HepG2 (cell line): ENCODE measurements around the gene ARHGEF3. TPM values are rescaled to one million over a fixed set of nuclear protein-coding genes. Genes with fewer than 3 reads are reported as not detected.

Source experiments
- ATAC-seq: fragments of 200-7000 bp; cut with Tn5 transposase; 3 replicates; pipeline ENCODE4 v1.9.1; 2020; ENCODE audit warnings: mild to moderate bottlenecking, moderate library complexity
- BruUV-seq: library from RNA; stranded (reverse); fragments of 400-500 nt; replicated peaks from 2 replicates; lab custom pipeline; 2021; lab: Mats Ljungman, UMichigan
- CTCF ChIA-PET: fragments of 300-600 bp; formaldehyde crosslinking; extraction: SDS; loops from one replicate; lab custom pipeline; 2021; ENCODE audit warnings: low total read pairs, inconsistent platforms, low intra/inter-chr PET ratio; lab: Yijun Ruan, JAX
- POLR2A ChIA-PET: fragments of 350-600 bp; sonication (Branson Sonifier 250); formaldehyde crosslinking; loops from one replicate; lab custom pipeline; 2020; ENCODE audit warnings: antibody characterized with exemption, inconsistent platforms; lab: Yijun Ruan, JAX
- DNase-seq: peaks from one replicate; pipeline ENCODE4 v3.0.0-alpha.2; 2015; ENCODE audit warnings: low spot score
- FAIRE-seq: peaks from 3 replicates; lab custom pipeline; 2011; peaks lifted over from hg19 to GRCh38; lab: Jason Lieb, UNC
- H2AFZ ChIP-seq: one replicate; pipeline ENCODE4 v1.6.1; 2011; ENCODE audit warnings: low read length, inconsistent platforms
- H3K27ac ChIP-seq: fragments of 300-600 bp; 3 replicates; pipeline ENCODE4 v1.8.0; 2011; ENCODE audit warnings: mixed run types, mild to moderate bottlenecking, mixed read lengths, low read length, inconsistent platforms; ENCODE audit not compliant: insufficient read depth; ENCODE audit errors: extremely low read length
- H3K27me3 ChIP-seq, 2 experiments: fragments of 200-600 bp in 1 of 2; 2 replicates in 1 of 2; 3 replicates in 1 of 2; pipeline versions ENCODE4 v1.6.0 to v1.8.0; 2011; ENCODE audit warnings: low read length in 2 of 2, mild to moderate bottlenecking in 2 of 2, moderate library complexity in 2 of 2, inconsistent platforms in 1 of 2; ENCODE audit not compliant: insufficient read depth in 2 of 2, control insufficient read depth in 1 of 2
- H3K36me3 ChIP-seq, 2 experiments: fragments of 200-600 bp in 1 of 2; replicated peaks in 1 of 2; 2 replicates in 1 of 2; 3 replicates in 1 of 2; pipeline versions ENCODE4 v1.5.1 to v1.8.0; 2011; ENCODE audit warnings: low read length in 2 of 2, inconsistent platforms in 1 of 2; ENCODE audit not compliant: insufficient read depth in 2 of 2, control insufficient read depth in 1 of 2
- H3K4me1 ChIP-seq: 2 replicates; pipeline ENCODE4 v1.5.1; 2012; ENCODE audit warnings: low read length, inconsistent platforms; ENCODE audit not compliant: insufficient read depth
- H3K4me2 ChIP-seq: 2 replicates; pipeline ENCODE4 v1.6.0; 2011; ENCODE audit warnings: low read depth, low read length, inconsistent platforms
- H3K4me3 ChIP-seq, 3 experiments: fragments of 200-600 bp in 1 of 3; sonication (generic), shearing (Covaris generic) in 1 of 3; replicated peaks in 1 of 3; 2 replicates each; pipeline ENCODE4 v1.5.1; 2011 to 2016; ENCODE audit warnings: low read length in 3 of 3, inconsistent platforms in 2 of 3, low read depth in 2 of 3, mild to moderate bottlenecking in 2 of 3, control low read depth in 1 of 3, mixed read lengths in 1 of 3; ENCODE audit not compliant: insufficient read depth in 1 of 3
- H3K79me2 ChIP-seq: one replicate; pipeline ENCODE4 v1.6.1; 2011; ENCODE audit warnings: low read length, inconsistent platforms; ENCODE audit not compliant: insufficient read depth
- H3K9ac ChIP-seq: 2 replicates; pipeline ENCODE4 v1.6.0; 2011; ENCODE audit warnings: mild to moderate bottlenecking, low read depth, low read length, inconsistent platforms; ENCODE audit not compliant: insufficient read depth
- H3K9me3 ChIP-seq: 2 replicates; pipeline ENCODE4 v1.5.1; 2012; ENCODE audit warnings: mild to moderate bottlenecking, low read length
- H4K20me1 ChIP-seq: 2 replicates; pipeline ENCODE4 v1.6.0; 2011; ENCODE audit warnings: inconsistent platforms, mild to moderate bottlenecking, low read length, moderate library complexity; ENCODE audit not compliant: insufficient read depth
- ERF ChIP-seq: IDR thresholded peaks from 2 replicates; pipeline ENCODE4 v1.6.1; 2018; ENCODE audit warnings: missing biosample characterization, missing genetic modification reagents
- GATAD1 ChIP-seq: IDR thresholded peaks from 2 replicates; pipeline ENCODE4 v1.6.1; 2016; ENCODE audit warnings: missing genetic modification reagents, missing compliant biosample characterization
- MAFK ChIP-seq, 2 experiments: IDR thresholded peaks in 1 of 2; conservative IDR thresholded peaks in 1 of 2; 2 replicates each; pipeline ENCODE4 v1.6.1; 2011; ENCODE audit warnings: improper control_type of control experiment in 2 of 2, low read length in 2 of 2
- POLR2AphosphoS5 ChIP-seq: IDR thresholded peaks from 2 replicates; pipeline ENCODE4 v1.6.1; 2012; ENCODE audit warnings: low read depth, low read length
- REL ChIP-seq: sonication (generic); formaldehyde crosslinking; conservative IDR thresholded peaks from 2 replicates; pipeline ENCODE4 v1.8.0; 2022; ENCODE audit warnings: mild to moderate bottlenecking, missing genetic modification reagents, moderate library complexity
- ZNF75D ChIP-seq: sonication (generic); formaldehyde crosslinking; IDR thresholded peaks from 2 replicates; pipeline ENCODE4 v1.8.1; 2023; ENCODE audit warnings: missing genetic modification reagents, mild to moderate bottlenecking, borderline replicate concordance
- WGBS: methylation state at CpG from one replicate; pipeline ENCODE4 v1.1.6; 2017; ENCODE audit warnings: low lambda C conversion rate; 5-methylcytosine and 5-hydroxymethylcytosine counted together
- in situ Hi-C: cut with HindIII; loops from 2 replicates; pipeline ENCODE4 v1.10.0; 2017; ENCODE audit warnings: low pct_unique_long_range_greater_than_20kb; ENCODE audit not compliant: extremely low pct_ligation_motif_present
- intact Hi-C: fragments of 100-400 bp; cut with micrococcal nuclease; formaldehyde crosslinking; loops from one replicate; pipeline ENCODE4 v1.10.0; 2022; ENCODE audit not compliant: unreplicated experiment
- polyA plus RNA-seq, 8 experiments: library from polyadenylated mRNA; depleted of rRNA in 3 of 8; stranded (reverse) in 7 of 8; unstranded in 1 of 8; fragments of >200 nt; fragmentation: Illumina TruSeq in 4 of 8; extraction: Trizol in 4 of 8; gene quantifications; 2 replicates each; pipeline versions ENCODE4 v1.2.1 to v1.2.3, GENCODE V29; 2011 to 2016; ENCODE audit warnings: low read depth in 4 of 8, missing spikeins in 1 of 8, mixed read lengths in 1 of 8; ENCODE audit not compliant: insufficient read depth in 1 of 8
- total RNA-seq, 5 experiments: library from RNA; depleted of rRNA; stranded (reverse); fragments of >200 nt; fragmentation: Illumina TruSeq; extraction: Trizol; gene quantifications; 2 replicates each; pipeline ENCODE4 v1.2.3, GENCODE V29; 2016; ENCODE audit warnings: low read depth in 1 of 5
- TF ChIP-seq, protein P1 (sequence below): IDR thresholded peaks from 2 replicates; pipeline ENCODE4 v1.6.1; 2018; ENCODE audit warnings: missing genetic modification reagents, mild to moderate bottlenecking, missing compliant biosample characterization
- TF ChIP-seq, protein P2 (sequence below): sonication (generic); formaldehyde crosslinking; IDR thresholded peaks from 2 replicates; pipeline ENCODE4 v1.4.0; 2020; ENCODE audit warnings: mild to moderate bottlenecking, missing genetic modification reagents

The ARHGEF3 gene
- total and polyA plus RNA-seq, 2 of the 13 experiments (the other 11 are each of a cell fraction or from before 2014, with no cell fraction given): 14.8 to 23.1 TPM

DNA sequence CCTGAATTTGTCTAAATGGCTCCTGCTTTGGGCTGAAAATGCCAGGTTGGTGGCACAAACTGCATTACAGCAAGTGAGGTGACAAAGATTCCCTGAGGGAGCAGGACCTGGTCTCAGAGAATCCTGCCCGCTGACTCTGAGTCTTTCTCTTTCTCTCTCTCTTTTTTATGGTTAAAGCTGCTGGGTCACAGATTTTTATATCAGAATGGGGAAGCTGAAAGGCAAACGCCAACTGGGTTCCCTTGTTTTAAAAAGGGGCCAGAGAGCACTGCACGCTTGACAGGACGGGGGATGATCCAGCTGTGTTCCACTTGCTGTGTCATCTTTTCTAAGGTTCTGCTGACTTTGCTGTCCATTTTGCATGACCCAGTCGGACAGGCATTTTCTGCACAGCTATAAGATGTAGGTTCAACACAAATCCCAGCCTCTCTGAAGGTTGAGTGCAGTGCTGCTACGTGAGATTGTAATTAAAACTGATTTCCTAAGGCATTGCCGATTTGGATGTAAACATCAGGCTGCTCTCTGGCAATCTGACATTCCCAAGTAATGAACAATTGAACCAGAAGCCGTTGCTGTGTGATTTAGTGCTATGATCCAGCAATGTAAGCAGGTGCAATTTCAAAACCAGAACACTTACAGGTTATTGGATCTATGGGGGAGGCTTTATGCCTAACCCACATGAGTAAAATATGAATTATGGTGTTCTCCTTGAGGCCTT is 25.8 kb downstream of the ARHGEF3 start:
- intact Hi-C loops: no loop called here
- DNase-seq: no peak
- in situ Hi-C loops: no loop called here
- no peak for ATAC-seq
- H3K9ac ChIP-seq: no peak overlapping the region
- peaks cover 17% of the 10 kb centered on the region for H3K4me1 ChIP-seq
- ChIA-PET POLR2A (interaction anchor here (0.7 kb wide), 1 partner anchor 9 kb away, joined by 3 read pairs; no protein-coding TSS in a partner anchor), CTCF (no interaction called here)
- FAIRE-seq: no peak
- H3K27ac ChIP-seq: no peak overlapping the region
- H3K4me3 ChIP-seq: no peak overlapping the region
- BruUV-seq: no TSS peak
- TF ChIP-seq MAFK (conservative IDR thresholded peaks at IDR 0.05 in 1 of 2, IDR thresholded peaks at IDR 0.05 in 1 of 2; ENCODE audit: low read length in 2 of 2): peak in 1 of 2 experiments; percentile 5; a peak in 1 of 4 replicates
- no peak for TF ChIP-seq GATAD1 (CRISPR knock-in tag)
- no peaks in the 10 kb centered on the region for H3K9me3 ChIP-seq
- WGBS: 96% methylated on average over 8 of the region's 8 CpGs
- peaks cover 11 to 27% of the 10 kb centered on the region in 2 experiments; a peak in 4 of 5 replicates for H3K36me3 ChIP-seq
- H3K4me2 ChIP-seq: no peak overlapping the region
- H3K79me2 ChIP-seq: peaks cover 44% of the 10 kb centered on the region
- no peak overlapping the region for H2AFZ ChIP-seq
- H4K20me1 ChIP-seq: no peaks in the 10 kb centered on the region
- H3K27me3 ChIP-seq: no peaks in the 10 kb centered on the region

DNA sequence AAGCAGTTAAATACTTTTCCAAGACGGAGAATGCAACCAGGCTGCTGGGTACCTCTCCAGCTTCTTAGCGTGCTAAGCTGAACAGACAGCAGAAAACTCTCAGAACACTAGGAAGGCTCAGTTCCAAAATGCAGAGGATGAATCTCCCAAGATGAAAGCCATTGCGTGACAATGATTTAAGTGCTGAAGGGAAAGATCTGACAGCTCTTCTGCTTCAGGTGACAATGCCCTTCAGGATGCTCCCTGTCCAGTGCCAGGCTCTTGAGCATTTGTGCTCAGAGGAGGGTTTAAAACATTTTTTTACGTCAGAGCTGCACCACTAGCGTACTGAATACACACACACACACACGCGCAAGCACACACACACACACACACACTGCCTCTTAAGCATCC is 26.3 kb downstream of the ARHGEF3 start:
- intact Hi-C loops (no loop called here), in situ Hi-C loops (no loop called here)
- POLR2A ChIA-PET: interaction anchor here (0.7 kb wide), 1 partner anchor 9 kb away, joined by 3 read pairs; no protein-coding TSS in a partner anchor
- Histone ChIP-seq H4K20me1 (no peaks in the 10 kb centered on the region), H3K27ac (no peak overlapping the region), H3K79me2 (peaks cover 38% of the 10 kb centered on the region), H3K36me3 (peaks cover 12 to 27% of the 10 kb centered on the region in 2 experiments; a peak in 4 of 5 replicates), H3K27me3 (no peaks in the 10 kb centered on the region), H2AFZ (no peak overlapping the region), H3K4me2 (no peak overlapping the region), H3K9ac (no peak overlapping the region), H3K4me3 (no peak overlapping the region), H3K9me3 (no peaks in the 10 kb centered on the region), H3K4me1 (peaks cover 12% of the 10 kb centered on the region)
- no peak for FAIRE-seq
- DNase-seq: no peak
- CTCF ChIA-PET: no interaction called here
- no peak for ATAC-seq
- WGBS: 96% methylated on average over 7 of the region's 7 CpGs
- no TSS peak for BruUV-seq
- TF ChIP-seq ERF (CRISPR knock-in tag) (no peak), ZNF75D (CRISPR knock-in tag) (no peak), REL (CRISPR knock-in tag) (no peak), POLR2AphosphoS5 (no peak)
- TF ChIP-seq, protein P1, sequence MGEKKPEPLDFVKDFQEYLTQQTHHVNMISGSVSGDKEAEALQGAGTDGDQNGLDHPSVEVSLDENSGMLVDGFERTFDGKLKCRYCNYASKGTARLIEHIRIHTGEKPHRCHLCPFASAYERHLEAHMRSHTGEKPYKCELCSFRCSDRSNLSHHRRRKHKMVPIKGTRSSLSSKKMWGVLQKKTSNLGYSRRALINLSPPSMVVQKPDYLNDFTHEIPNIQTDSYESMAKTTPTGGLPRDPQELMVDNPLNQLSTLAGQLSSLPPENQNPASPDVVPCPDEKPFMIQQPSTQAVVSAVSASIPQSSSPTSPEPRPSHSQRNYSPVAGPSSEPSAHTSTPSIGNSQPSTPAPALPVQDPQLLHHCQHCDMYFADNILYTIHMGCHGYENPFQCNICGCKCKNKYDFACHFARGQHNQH: no peak
- TF ChIP-seq, protein P2, sequence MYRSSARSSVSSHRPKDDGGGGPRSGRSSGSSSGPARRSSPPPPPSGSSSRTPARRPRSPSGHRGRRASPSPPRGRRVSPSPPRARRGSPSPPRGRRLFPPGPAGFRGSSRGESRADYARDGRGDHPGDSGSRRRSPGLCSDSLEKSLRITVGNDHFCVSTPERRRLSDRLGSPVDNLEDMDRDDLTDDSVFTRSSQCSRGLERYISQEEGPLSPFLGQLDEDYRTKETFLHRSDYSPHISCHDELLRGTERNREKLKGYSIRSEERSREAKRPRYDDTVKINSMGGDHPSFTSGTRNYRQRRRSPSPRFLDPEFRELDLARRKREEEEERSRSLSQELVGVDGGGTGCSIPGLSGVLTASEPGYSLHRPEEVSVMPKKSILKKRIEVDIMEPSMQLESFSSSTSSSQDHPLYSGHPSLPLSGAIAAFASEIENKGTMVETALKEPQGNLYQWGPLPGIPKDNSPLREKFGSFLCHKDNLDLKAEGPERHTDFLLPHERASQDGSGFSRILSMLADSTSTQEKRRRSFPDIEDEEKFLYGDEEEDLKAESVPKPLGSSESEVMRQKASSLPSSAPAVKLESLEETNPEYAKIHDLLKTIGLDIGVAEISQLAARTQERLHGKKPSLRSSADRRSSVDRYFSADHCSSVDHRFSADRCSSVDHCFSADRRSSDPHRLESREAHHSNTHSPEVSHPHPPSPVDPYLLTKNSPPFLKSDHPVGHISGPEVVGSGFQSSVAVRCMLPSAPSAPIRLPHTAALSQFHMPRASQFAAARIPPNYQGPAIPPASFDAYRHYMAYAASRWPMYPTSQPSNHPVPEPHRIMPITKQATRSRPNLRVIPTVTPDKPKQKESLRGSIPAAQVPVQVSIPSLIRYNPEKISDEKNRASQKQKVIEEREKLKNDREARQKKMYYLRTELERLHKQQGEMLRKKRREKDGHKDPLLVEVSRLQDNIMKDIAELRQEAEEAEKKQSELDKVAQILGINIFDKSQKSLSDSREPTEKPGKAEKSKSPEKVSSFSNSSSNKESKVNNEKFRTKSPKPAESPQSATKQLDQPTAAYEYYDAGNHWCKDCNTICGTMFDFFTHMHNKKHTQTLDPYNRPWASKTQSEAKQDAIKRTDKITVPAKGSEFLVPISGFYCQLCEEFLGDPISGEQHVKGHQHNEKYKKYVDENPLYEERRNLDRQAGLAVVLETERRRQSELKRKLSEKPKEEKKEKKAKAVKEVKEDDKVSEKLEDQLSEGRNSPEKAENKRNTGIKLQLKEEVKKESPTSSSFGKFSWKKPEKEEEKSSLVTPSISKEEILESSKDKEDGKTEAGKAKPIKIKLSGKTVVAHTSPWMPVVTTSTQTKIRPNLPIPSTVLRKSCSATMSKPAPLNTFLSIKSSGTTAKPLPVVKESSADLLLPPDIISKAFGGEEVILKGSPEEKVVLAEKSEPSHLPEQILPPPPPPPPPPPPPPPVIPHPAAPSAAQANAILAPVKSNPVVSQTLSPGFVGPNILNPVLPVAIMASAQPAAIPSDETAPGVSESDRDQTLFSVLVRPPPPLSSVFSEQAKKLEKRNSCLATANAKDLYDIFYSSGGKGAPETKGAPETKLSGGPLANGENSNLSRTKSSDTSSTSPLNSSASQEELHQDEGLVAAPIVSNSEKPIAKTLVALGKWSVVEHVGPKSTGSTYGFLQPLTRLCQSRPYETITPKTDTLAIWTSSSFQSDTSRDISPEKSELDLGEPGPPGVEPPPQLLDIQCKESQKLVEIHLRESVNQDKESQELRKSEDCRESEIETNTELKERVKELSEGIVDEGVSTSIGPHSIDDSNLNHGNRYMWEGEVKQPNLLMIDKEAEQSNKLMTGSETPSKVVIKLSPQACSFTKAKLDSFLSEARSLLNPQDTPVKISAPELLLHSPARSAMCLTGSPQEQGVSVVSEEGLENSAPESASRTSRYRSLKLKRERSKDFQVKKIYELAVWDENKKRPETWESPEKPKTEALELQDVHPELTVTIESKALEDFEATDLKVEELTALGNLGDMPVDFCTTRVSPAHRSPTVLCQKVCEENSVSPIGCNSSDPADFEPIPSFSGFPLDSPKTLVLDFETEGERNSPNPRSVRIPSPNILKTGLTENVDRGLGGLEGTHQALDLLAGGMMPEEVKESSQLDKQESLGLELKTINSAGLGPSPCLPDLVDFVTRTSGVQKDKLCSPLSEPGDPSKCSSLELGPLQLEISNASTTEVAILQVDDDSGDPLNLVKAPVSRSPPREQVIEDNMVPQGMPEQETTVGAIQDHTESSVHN: no peak
